ENCODE data around the gene RNFT2.

RNFT2 gene

GRCh38 chr12:116838365-116838764 lies 100.2 kb downstream of the RNFT2 start:
- DNase-seq, result no peak

- DNase-seq, result no peak
Observed at GRCh38 chr12:116839287-116839830, 101.2 kb downstream of the RNFT2 start.

- no peak for DNase-seq
Observed at GRCh38 chr12:116843085-116843484, 105.0 kb downstream of the RNFT2 start.

- no peak for DNase-seq
Observed at GRCh38 chr12:116849216-116849615, 111.1 kb downstream of the RNFT2 start.

- DNase-seq, result no peak
Observed at GRCh38 chr12:116852303-116852702, 114.2 kb downstream of the RNFT2 start.

- no peak for DNase-seq
Observed at GRCh38 chr12:116853507-116853906, 115.4 kb downstream of the RNFT2 start.

GRCh38 chr12:116855744-116856470 lies 117.8 kb downstream of the RNFT2 start:
- no peak for DNase-seq

- no peak for DNase-seq
Observed at GRCh38 chr12:116856729-116857128, 118.6 kb downstream of the RNFT2 start.

- no peak for DNase-seq
Observed at GRCh38 chr12:116859079-116859478, 121.0 kb downstream of the RNFT2 start.

GRCh38 chr12:116860263-116860662 lies 122.1 kb downstream of the RNFT2 start:
- no peak for DNase-seq

- DNase-seq, result no peak
Observed at GRCh38 chr12:116861320-116861719, 123.2 kb downstream of the RNFT2 start.

- DNase-seq, result no peak
Observed at GRCh38 chr12:116862167-116862566, 124.1 kb downstream of the RNFT2 start.

- no peak for DNase-seq
Observed at GRCh38 chr12:116863275-116863767, 125.2 kb downstream of the RNFT2 start.

GRCh38 chr12:116864371-116865160 lies 126.5 kb downstream of the RNFT2 start:
- no peak for DNase-seq

GRCh38 chr12:116867523-116867922 lies 129.4 kb downstream of the RNFT2 start:
- no peak for DNase-seq

GRCh38 chr12:116870306-116870705 lies 132.2 kb downstream of the RNFT2 start:
- no peak for DNase-seq

- DNase-seq, result no peak
Observed at GRCh38 chr12:116874324-116874995, 136.3 kb downstream of the RNFT2 start.

- DNase-seq, result no peak
Observed at GRCh38 chr12:116876151-116876869, 138.2 kb downstream of the RNFT2 start.

- DNase-seq, result no peak
Observed at GRCh38 chr12:116878567-116879508, 140.7 kb downstream of the RNFT2 start.

- DNase-seq, result no peak
Observed at GRCh38 chr12:116879509-116880212, 141.5 kb downstream of the RNFT2 start.
